HepG2 (cell line): ENCODE results near the gene RDH12. TPM values are rescaled to one million over a fixed set of nuclear protein-coding genes. Genes with fewer than 3 reads are reported as not detected.

Source experiments
- BRCA1 ChIP-seq: sonication (generic); formaldehyde crosslinking; IDR thresholded peaks from 2 replicates; pipeline ENCODE4 v1.4.0; 2020; ENCODE audit warnings: missing genetic modification reagents
- FIP1L1 ChIP-seq: fragments of 200-400 bp; formaldehyde crosslinking; IDR thresholded peaks from 2 replicates; pipeline ENCODE4 v1.6.1; 2018; ENCODE audit warnings: low read depth, mild to moderate bottlenecking, low read length, moderate library complexity, borderline replicate concordance; ENCODE audit not compliant: insufficient read depth
- HIVEP1 ChIP-seq: sonication (generic); formaldehyde crosslinking; IDR thresholded peaks from 2 replicates; pipeline ENCODE4 v1.4.0; 2020; ENCODE audit warnings: mild to moderate bottlenecking, missing genetic modification reagents
- HMG20B ChIP-seq: conservative IDR thresholded peaks from 2 replicates; pipeline ENCODE4 v1.6.1; 2016; ENCODE audit warnings: missing genetic modification reagents, missing compliant biosample characterization
- KLF13 ChIP-seq: sonication (generic); formaldehyde crosslinking; IDR thresholded peaks from 2 replicates; pipeline ENCODE4 v1.4.0; 2020; ENCODE audit warnings: mild to moderate bottlenecking, missing genetic modification reagents
- RBM39 ChIP-seq: fragments of 200-400 bp; formaldehyde crosslinking; IDR thresholded peaks from one replicate; pipeline ENCODE4 v1.6.1; 2018; ENCODE audit warnings: antibody characterized with exemption, mild to moderate bottlenecking, low read depth, low read length; ENCODE audit not compliant: poor library complexity, severe bottlenecking
- RELA ChIP-seq: sonication (generic); formaldehyde crosslinking; IDR thresholded peaks from 2 replicates; pipeline ENCODE4 v1.4.0; 2020; ENCODE audit warnings: missing genetic modification reagents
- SATB2 ChIP-seq: sonication (generic); formaldehyde crosslinking; IDR thresholded peaks from 2 replicates; pipeline ENCODE4 v1.5.0; 2020; ENCODE audit warnings: missing genetic modification reagents
- SKI ChIP-seq: fragments of 450-650 bp; IDR thresholded peaks from one replicate; pipeline ENCODE4 v1.6.1; 2018; ENCODE audit warnings: mild to moderate bottlenecking; ENCODE audit not compliant: partially characterized antibody
- SRSF1 ChIP-seq: fragments of 200-400 bp; formaldehyde crosslinking; optimal IDR thresholded peaks from 2 replicates; pipeline ENCODE3; 2017; ENCODE audit warnings: mild to moderate bottlenecking, low read depth, low read length, moderate library complexity
- STAG1 ChIP-seq: sonication (generic); formaldehyde crosslinking; IDR thresholded peaks from 2 replicates; pipeline ENCODE4 v1.4.0; 2020; ENCODE audit warnings: missing genetic modification reagents
- TEF ChIP-seq: sonication (generic); formaldehyde crosslinking; IDR thresholded peaks from 2 replicates; pipeline ENCODE4 v1.5.0; 2020; ENCODE audit warnings: missing genetic modification reagents
- U2AF2 ChIP-seq: fragments of 200-400 bp; formaldehyde crosslinking; IDR thresholded peaks from 2 replicates; pipeline ENCODE4 v1.6.1; 2017; ENCODE audit warnings: low read depth, mild to moderate bottlenecking, low read length
- YEATS4 ChIP-seq: sonication (generic); formaldehyde crosslinking; IDR thresholded peaks from 2 replicates; pipeline ENCODE4 v1.4.0; 2020; ENCODE audit warnings: missing genetic modification reagents, borderline replicate concordance
- ZBTB1 ChIP-seq: sonication (generic); formaldehyde crosslinking; IDR thresholded peaks from 2 replicates; pipeline ENCODE4 v1.4.0; 2020; ENCODE audit warnings: missing genetic modification reagents, borderline replicate concordance
- ZFP36 ChIP-seq: fragments of 150-350 bp; IDR thresholded peaks from 2 replicates; pipeline ENCODE4 v1.6.1; 2018; ENCODE audit warnings: borderline replicate concordance, low read length, low read depth; ENCODE audit not compliant: partially characterized antibody
- ZFP62 ChIP-seq: sonication (generic); formaldehyde crosslinking; IDR thresholded peaks from 2 replicates; pipeline ENCODE4 v1.4.0; 2020; ENCODE audit warnings: missing genetic modification reagents
- ZMAT3 ChIP-seq: sonication (generic); formaldehyde crosslinking; conservative IDR thresholded peaks from 2 replicates; pipeline ENCODE4 v1.7.0; 2021; ENCODE audit warnings: missing genetic modification reagents
- ZNF101 ChIP-seq: sonication (generic); formaldehyde crosslinking; IDR thresholded peaks from 2 replicates; pipeline ENCODE4 v1.4.0; 2020; ENCODE audit warnings: mild to moderate bottlenecking, low read depth, missing genetic modification reagents, borderline replicate concordance
- ZNF142 ChIP-seq: sonication (generic); formaldehyde crosslinking; IDR thresholded peaks from 2 replicates; pipeline ENCODE4 v1.4.0; 2020; ENCODE audit warnings: missing genetic modification reagents
- ZNF530 ChIP-seq: sonication (generic); formaldehyde crosslinking; IDR thresholded peaks from 2 replicates; pipeline ENCODE4 v1.5.0; 2020; ENCODE audit warnings: low read depth, mild to moderate bottlenecking, missing genetic modification reagents
- ZNF562 ChIP-seq: sonication (generic); formaldehyde crosslinking; IDR thresholded peaks from 2 replicates; pipeline ENCODE4 v1.8.0; 2022; ENCODE audit warnings: missing genetic modification reagents, borderline replicate concordance
- ZNF605 ChIP-seq: sonication (generic); formaldehyde crosslinking; IDR thresholded peaks from 2 replicates; pipeline ENCODE4 v1.8.0; 2022; ENCODE audit warnings: mild to moderate bottlenecking, missing genetic modification reagents
- polyA plus RNA-seq, 8 experiments: library from polyadenylated mRNA; depleted of rRNA in 3 of 8; stranded (reverse) in 7 of 8; unstranded in 1 of 8; fragments of >200 nt; fragmentation: Illumina TruSeq in 4 of 8; extraction: Trizol in 4 of 8; gene quantifications; 2 replicates each; pipeline versions ENCODE4 v1.2.1 to v1.2.3, GENCODE V29; 2011 to 2016; ENCODE audit warnings: low read depth in 4 of 8, missing spikeins in 1 of 8, mixed read lengths in 1 of 8; ENCODE audit not compliant: insufficient read depth in 1 of 8
- total RNA-seq, 5 experiments: library from RNA; depleted of rRNA; stranded (reverse); fragments of >200 nt; fragmentation: Illumina TruSeq; extraction: Trizol; gene quantifications; 2 replicates each; pipeline ENCODE4 v1.2.3, GENCODE V29; 2016; ENCODE audit warnings: low read depth in 1 of 5
- TF ChIP-seq, protein P1 (sequence below): sonication (generic); formaldehyde crosslinking; IDR thresholded peaks from 2 replicates; pipeline ENCODE4 v1.5.0; 2020; ENCODE audit warnings: mild to moderate bottlenecking, missing genetic modification reagents

The RDH12 gene
- total and polyA plus RNA-seq, 2 of the 13 experiments (the other 11 are each of a cell fraction or from before 2014, with no cell fraction given) = 1.6 to 2.1 TPM

DNA sequence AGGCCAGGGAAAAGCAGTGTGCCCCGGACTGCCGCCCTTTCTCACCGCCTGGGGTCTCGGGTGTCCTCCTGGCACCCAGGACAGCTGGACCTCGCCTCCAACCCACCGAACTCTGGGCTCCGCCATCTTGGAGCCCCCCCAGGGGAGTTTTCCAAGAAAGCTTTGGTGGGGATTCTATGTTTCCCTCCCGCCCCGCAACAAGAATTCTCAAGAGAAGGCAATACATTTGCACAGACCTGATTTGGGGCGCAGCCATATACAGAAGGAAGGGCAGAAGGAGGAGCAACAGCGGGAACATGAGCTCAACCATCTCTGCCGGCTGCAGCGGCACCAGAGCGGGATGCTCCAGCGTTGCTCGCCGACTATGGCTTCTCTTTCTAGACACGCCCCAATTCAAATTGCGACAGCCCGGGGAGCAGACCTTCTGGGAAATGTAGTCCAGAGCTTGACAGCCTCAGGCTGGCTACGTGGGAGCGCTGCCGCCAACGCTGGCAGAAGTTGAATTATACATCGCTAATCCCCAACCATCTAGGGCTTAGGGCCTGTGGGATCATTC, 6.2 kb upstream of the RDH12 start, which contains the start of gene RDH11 (continued):
- TF ChIP-seq ZNF142 (CRISPR knock-in tag) (no peak), HMG20B (CRISPR knock-in tag) (no peak; the same call in 1 of the 2 replicates), STAG1 (CRISPR knock-in tag) (no peak), ZBTB1 (no peak), ZFP62 (no peak), FIP1L1 (no peak), TEF (CRISPR knock-in tag) (no peak), SKI (no peak), RBM39 (no peak), ZFP36 (no peak), ZNF530 (CRISPR knock-in tag) (no peak), ZMAT3 (CRISPR knock-in tag) (no peak), ZNF562 (CRISPR knock-in tag) (no peak), BRCA1 (no peak; the same call in 1 of the 2 replicates), YEATS4 (CRISPR knock-in tag) (peak; percentile 45; the same call in 1 of the 2 replicates), ZNF101 (no peak), HIVEP1 (CRISPR knock-in tag) (no peak), RELA (no peak), SRSF1 (no peak), SATB2 (CRISPR knock-in tag) (no peak), KLF13 (CRISPR knock-in tag) (no peak), U2AF2 (no peak), ZNF605 (CRISPR knock-in tag) (no peak)
- TF ChIP-seq, protein P1, sequence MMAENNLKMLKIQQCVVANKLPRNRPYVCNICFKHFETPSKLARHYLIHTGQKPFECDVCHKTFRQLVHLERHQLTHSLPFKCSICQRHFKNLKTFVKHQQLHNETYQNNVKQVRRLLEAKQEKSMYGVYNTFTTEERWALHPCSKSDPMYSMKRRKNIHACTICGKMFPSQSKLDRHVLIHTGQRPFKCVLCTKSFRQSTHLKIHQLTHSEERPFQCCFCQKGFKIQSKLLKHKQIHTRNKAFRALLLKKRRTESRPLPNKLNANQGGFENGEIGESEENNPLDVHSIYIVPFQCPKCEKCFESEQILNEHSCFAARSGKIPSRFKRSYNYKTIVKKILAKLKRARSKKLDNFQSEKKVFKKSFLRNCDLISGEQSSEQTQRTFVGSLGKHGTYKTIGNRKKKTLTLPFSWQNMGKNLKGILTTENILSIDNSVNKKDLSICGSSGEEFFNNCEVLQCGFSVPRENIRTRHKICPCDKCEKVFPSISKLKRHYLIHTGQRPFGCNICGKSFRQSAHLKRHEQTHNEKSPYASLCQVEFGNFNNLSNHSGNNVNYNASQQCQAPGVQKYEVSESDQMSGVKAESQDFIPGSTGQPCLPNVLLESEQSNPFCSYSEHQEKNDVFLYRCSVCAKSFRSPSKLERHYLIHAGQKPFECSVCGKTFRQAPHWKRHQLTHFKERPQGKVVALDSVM = no peak
